Measurements from ENCODE around the gene PTH1R.

The PTH1R gene

GRCh38 chr3:46889381-46890110 lies 12.0 kb downstream of the PTH1R start:
- H3K4me3 ChIP-seq (ENCODE audit: low read depth, low read length), result no peak overlapping the region
- DNase-seq (ENCODE audit: low read depth), result no peak
- no peak for TF ChIP-seq CTCF (IDR thresholded peaks at IDR 0.05; ENCODE audit: control insufficient read depth, extremely low read depth, insufficient read depth)

- no peak for TF ChIP-seq CTCF (IDR thresholded peaks at IDR 0.05; ENCODE audit: control insufficient read depth, extremely low read depth, insufficient read depth)
- no peak overlapping the region for H3K4me3 ChIP-seq (ENCODE audit: low read depth, low read length)
- DNase-seq (ENCODE audit: low read depth), result no peak
Measured at GRCh38 chr3:46890132-46890531, 12.6 kb downstream of the PTH1R start.

GRCh38 chr3:46891132-46891531 lies 13.6 kb downstream of the PTH1R start:
- H3K4me3 ChIP-seq (ENCODE audit: low read depth, low read length), result no peak overlapping the region
- DNase-seq (ENCODE audit: low read depth), result no peak
- TF ChIP-seq CTCF (IDR thresholded peaks at IDR 0.05; ENCODE audit: control insufficient read depth, extremely low read depth, insufficient read depth), result no peak

GRCh38 chr3:46892285-46893145 lies 15.0 kb downstream of the PTH1R start:
- TF ChIP-seq CTCF (IDR thresholded peaks at IDR 0.05; ENCODE audit: control insufficient read depth, extremely low read depth, insufficient read depth), result peak; percentile 26; the same call in 1 of the 2 replicates
- H3K4me3 ChIP-seq (ENCODE audit: low read depth, low read length), result peak overlapping the region; percentile 40
- peak; percentile 73 for DNase-seq (ENCODE audit: low read depth)

- peak overlapping the region; percentile 40 for H3K4me3 ChIP-seq (ENCODE audit: low read depth, low read length)
- TF ChIP-seq CTCF (IDR thresholded peaks at IDR 0.05; ENCODE audit: control insufficient read depth, extremely low read depth, insufficient read depth), result no peak
- no peak for DNase-seq (ENCODE audit: low read depth)
Measured at GRCh38 chr3:46893146-46893748, 15.7 kb downstream of the PTH1R start.

GRCh38 chr3:46893763-46894162 lies 16.2 kb downstream of the PTH1R start:
- TF ChIP-seq CTCF (IDR thresholded peaks at IDR 0.05; ENCODE audit: control insufficient read depth, extremely low read depth, insufficient read depth), result no peak
- no peak overlapping the region for H3K4me3 ChIP-seq (ENCODE audit: low read depth, low read length)
- no peak for DNase-seq (ENCODE audit: low read depth)
